GM12864 (cell line): Measurements from ENCODE around the gene ALS2CL.
A peak's percentile ranks its signal among the peaks of the same experiment; 100 is the strongest.

ENCODE experiments used
- DNase-seq: peaks from one replicate; pipeline ENCODE4 v3.0.0-alpha.2; 2011; ENCODE audit warnings: low read depth
- H3K4me3 ChIP-seq: 2 replicates; pipeline ENCODE4 v1.5.1; 2011; ENCODE audit warnings: mild to moderate bottlenecking, low read depth, low read length, control low read depth
- CTCF ChIP-seq: IDR thresholded peaks from 2 replicates; pipeline ENCODE4 v1.5.1; 2011; ENCODE audit warnings: low read depth, mild to moderate bottlenecking, moderate library complexity, low read length, control low read depth, inconsistent platforms; ENCODE audit errors: missing control alignments

Gene ALS2CL

GRCh38 chr3:46642971-46643370 lies 50.5 kb downstream of the ALS2CL start:
- no peak overlapping the region for H3K4me3 ChIP-seq
- TF ChIP-seq CTCF = no peak
- no peak for DNase-seq

DNA sequence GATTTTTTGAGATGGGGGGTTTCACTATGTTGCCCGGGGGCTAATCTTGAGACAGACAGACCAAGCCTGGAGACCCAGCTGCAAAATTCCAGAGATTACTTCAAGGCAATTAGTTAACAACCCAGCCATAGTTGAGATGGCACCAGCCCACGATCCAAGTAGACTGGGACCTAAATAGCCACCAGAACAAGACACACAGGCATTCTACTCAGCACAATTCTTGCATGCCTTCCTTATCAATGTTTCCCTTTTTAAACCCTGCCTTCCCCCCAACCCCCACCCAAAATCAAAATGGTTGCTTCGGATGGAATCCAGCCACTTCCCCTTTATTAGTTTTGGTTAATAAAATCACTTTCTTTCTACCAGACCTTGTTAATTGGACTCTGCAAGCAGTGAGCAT lies 52.6 kb downstream of the ALS2CL start:
- H3K4me3 ChIP-seq = no peak overlapping the region
- no peak for TF ChIP-seq CTCF
- DNase-seq = no peak

DNA sequence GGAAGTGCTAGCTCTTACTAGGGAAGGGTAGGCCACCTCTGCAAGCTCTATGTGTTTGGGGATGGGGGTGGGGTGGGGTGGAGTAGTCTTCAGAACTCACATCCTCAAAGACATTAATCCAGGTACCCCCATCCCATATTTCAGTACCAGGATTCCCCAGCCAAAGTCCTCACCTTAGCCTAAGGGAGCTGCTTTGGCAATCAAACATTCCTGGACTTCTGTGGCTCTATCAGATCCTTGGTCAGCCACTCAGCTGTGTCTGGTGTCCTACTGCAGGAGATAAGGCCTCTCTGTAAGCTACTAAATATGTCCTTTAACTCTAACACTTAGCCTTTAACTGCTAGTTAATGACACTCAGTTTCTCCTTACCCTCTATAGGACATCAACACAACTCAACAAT lies 54.3 kb downstream of the ALS2CL start:
- no peak overlapping the region for H3K4me3 ChIP-seq
- TF ChIP-seq CTCF = no peak
- DNase-seq = no peak

DNA sequence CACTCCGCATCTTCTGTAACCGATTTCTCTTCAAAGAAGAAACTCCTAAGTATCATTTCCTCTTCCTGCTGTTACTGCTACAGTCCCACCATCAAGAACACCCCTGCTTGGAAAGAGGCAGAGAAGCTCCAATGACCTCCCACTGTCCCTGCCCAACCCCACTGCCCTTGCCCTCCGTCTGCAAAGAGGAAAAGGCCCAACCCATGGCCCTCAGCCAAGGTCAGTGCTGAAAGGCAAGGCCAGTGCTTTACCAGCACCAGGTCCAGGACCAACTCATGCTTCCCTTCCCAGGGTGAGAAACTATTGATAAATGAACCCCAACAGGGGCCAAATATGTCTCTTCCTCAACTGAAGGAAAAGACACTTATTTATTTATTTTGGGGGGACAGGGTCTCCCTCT lies 58.6 kb downstream of the ALS2CL start:
- TF ChIP-seq CTCF = no peak
- no peak for DNase-seq
- no peak overlapping the region for H3K4me3 ChIP-seq

DNA sequence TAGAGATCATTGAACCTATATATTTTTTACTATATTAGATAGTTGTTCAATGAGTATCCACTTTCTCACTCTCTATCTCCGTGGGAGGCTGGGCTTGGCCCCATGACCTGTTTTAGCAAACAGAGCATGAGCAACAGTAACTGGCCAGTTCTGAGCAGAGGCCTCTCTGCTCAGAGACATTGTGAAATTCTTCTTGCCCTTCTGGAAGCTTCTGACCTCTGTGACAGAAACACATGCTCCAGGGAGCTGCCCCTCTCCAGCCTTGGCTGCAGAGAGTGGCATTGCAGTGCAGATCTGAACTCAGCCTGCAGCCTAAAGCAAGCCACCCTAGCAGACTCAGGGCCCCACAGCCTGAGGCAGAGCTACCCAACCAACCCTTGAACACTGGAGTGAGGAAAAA lies 60.7 kb downstream of the ALS2CL start:
- no peak for DNase-seq
- no peak overlapping the region for H3K4me3 ChIP-seq
- TF ChIP-seq CTCF = no peak

GRCh38 chr3:46629551-46630517 lies 63.6 kb downstream of the ALS2CL start:
- DNase-seq = peak; percentile 16
- no peak overlapping the region for H3K4me3 ChIP-seq

More at GRCh38 chr3:46629551-46630517, 63.6 kb downstream of the ALS2CL start:
- TF ChIP-seq CTCF = peak; percentile 100
